Measurements from ENCODE around the gene ERCC4.

ERCC4 gene

DNA sequence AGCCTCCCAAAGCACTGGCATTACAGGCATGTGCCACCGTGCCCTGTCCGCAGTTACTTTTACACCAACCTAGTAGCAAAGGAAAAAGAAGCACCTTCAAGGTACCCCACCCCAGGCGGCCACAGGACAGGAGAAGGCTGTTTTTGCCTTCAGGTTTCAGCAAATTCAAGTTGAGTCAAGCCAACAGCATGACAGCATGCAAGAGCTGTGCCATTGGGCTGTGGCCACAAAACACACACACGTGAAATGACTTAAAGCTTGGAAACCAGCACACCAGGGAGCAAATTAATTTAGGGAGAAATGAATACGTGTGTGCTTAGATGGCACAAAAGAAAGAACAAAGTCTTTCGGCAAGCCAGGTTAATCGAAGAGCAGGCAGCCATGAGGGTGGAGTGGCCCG is 39.7 kb downstream of the ERCC4 start:
- TF ChIP-seq CTCF (conservative IDR thresholded peaks at IDR 0.05) = no peak
- TF ChIP-seq ZFX (IDR thresholded peaks at IDR 0.05) = no peak
- no peak overlapping the region for H3K27ac ChIP-seq

DNA sequence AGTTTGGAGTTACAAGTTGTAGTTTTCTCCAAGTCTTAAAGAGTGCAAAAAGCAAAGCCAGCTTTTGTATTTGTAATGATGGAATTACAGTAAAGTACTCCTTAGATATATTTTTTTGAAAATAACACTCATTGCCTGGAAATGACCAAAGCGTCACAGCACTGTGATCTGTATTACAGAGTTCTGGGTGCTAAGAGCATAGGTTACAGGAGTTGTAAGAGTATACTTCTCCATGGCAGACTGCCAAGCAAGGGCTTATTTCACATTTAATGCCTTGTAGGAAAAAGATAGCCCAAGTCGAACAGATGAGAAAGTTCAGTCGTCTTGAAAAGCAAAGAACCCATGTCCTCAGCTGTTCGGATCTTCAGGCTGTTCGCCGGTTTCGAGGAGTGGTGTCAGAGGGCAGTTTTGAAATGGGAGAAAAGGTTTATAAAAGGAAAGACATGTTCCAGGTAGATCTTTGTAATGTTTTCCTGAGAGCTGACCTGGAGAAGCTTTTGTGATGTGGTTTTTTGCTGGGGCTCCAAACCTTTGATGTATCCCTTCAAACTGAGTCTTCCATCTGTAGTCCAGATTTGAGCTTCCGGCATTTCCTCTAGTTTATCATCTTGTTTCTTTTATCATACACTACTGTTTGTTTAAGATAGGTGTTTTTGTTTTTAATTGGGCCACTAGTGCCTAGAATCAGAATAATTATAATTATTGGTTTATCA is 41.3 kb downstream of the ERCC4 start:
- TF ChIP-seq CTCF (conservative IDR thresholded peaks at IDR 0.05) (no peak), ZFX (IDR thresholded peaks at IDR 0.05) (no peak)
- no peak overlapping the region for H3K27ac ChIP-seq

DNA sequence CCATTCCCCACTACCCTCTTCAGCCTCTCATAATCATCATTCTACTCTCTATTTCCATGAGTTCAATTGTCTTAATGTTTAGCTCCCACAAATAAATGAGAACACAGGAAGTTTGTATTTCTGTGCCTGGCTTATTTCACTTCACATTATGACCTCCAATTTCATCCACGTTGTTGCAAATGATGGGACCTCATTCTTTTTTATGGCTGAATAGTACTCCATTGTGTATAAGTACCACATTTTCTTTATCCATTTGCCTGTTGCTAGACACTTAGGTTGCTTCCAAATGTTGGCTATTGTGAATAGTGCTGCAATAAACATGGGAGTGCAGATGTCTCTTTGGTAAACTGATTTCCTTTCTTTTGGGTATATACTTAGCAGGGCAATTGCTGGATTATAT is 42.3 kb downstream of the ERCC4 start:
- no peak overlapping the region for H3K27ac ChIP-seq

GRCh38 chr16:13968835-13969234 is 48.9 kb downstream of the ERCC4 start:
- no peak for TF ChIP-seq CTCF (conservative IDR thresholded peaks at IDR 0.05)
- no peak for TF ChIP-seq ZFX (IDR thresholded peaks at IDR 0.05)
- H3K27ac ChIP-seq = no peak overlapping the region

More for the DNA sequence above, 42.3 kb downstream of the ERCC4 start:
- TF ChIP-seq ZFX (IDR thresholded peaks at IDR 0.05) (no peak), CTCF (conservative IDR thresholded peaks at IDR 0.05) (no peak)

DNA sequence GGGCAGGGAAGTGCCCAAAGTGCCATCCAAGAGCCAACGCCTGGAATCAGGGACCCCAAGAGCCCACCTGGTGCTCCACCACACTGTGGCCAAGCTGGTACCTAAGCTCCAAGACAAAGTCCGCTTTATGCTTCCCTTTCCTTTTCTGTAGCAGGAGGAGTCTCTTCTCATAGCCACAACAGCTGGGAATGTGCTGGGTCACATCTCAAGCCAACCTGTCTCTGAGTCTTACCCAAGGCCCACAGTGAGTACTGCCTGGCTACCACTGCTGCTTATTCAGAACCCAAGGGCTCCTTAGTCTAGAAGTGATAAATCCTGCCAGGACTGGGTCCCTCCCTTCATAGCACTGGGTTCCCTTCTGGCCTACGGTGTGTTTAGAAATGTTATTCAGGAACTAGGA is 49.8 kb downstream of the ERCC4 start:
- no peak for TF ChIP-seq ZFX (IDR thresholded peaks at IDR 0.05)
- no peak for TF ChIP-seq CTCF (conservative IDR thresholded peaks at IDR 0.05)
- H3K27ac ChIP-seq = no peak overlapping the region

DNA sequence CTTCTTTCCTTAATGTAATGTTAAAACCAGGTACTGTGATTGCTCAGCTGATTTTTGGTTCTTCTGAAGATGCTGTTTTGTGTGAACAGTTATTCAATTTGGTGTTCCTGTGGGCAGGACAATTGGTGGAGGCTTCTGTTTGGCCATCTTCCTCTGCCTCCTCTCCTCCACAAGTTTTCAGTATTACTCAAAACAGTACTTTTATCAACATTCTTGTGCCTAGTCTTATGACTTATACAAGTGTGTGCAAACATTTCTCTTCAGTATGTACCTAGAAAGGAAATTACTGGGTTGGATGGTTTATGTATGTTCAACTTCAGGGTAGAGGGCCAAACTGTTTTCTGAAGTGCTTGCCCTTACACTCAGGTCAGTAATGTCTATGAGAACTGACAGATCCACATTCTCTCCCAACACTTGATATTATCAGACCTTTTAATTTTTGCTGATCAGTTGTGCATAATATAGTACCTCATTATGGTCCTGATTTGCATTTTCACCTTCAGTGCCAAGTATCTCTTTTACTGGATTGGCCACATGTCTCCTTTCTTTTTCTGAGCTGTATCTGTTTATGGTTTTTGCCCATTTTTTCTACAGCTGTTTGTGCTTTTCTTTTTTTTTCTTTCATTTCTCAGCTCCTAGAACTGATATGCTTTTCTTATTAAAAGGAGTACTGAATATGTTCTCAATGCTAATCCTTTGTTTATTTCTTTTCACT is 50.9 kb downstream of the ERCC4 start:
- TF ChIP-seq CTCF (conservative IDR thresholded peaks at IDR 0.05) (no peak), ZFX (IDR thresholded peaks at IDR 0.05) (no peak)
- H3K27ac ChIP-seq = no peak overlapping the region

DNA sequence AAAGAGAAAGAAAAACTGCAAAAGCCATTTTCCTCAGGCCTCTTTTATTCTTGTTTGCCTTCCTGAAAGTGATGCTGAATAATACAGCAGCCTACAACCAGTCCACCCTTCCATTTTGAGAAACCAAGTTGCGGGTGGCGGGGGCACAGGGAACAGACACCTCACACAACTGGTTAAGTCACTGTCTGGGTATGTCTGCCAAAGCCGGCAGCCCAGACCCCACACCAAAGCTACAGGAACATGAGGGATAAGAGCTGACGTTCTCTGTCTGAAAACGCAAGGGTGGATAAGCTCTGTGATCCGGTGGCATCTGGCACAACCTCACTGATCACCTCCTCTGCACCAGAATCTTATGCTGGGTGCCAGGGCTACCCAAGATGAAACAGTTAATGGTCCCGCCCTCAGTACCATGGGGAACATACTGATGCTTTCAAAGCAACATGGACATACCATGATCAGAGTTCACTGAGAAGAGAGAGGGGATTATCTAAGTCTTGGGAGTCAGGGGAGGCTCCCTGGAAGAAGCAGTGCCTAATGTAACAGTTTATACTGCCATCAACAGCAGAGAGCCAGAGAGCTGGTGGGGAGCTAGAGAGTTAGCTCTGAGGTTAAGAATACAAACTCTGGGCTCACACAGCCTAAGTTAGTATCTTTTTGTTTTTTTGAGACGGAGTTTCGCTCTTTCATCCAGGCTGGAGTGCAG is 53.5 kb downstream of the ERCC4 start:
- H3K27ac ChIP-seq = no peak overlapping the region
- TF ChIP-seq ZFX (IDR thresholded peaks at IDR 0.05) (no peak), CTCF (conservative IDR thresholded peaks at IDR 0.05) (no peak)
